AG09319 (cell line): Measurements from ENCODE around the gene FATE1.

ENCODE experiments used
- DNase-seq: peaks from one replicate; pipeline ENCODE4 v3.0.0-alpha.2; 2010; ENCODE audit warnings: low read depth; ENCODE audit errors: extremely low read depth
- CTCF ChIP-seq: IDR thresholded peaks from 2 replicates; pipeline ENCODE4 v1.5.1; 2011; ENCODE audit warnings: low read depth, mild to moderate bottlenecking, inconsistent platforms, low read length, moderate library complexity

The FATE1 gene

GRCh38 chrX:151699746-151700145, 16.1 kb upstream of the FATE1 start:
- TF ChIP-seq CTCF = no peak
- no peak for DNase-seq

- no peak for TF ChIP-seq CTCF
- no peak for DNase-seq
Observed at GRCh38 chrX:151700581-151700980, 15.3 kb upstream of the FATE1 start.

- TF ChIP-seq CTCF = no peak
- DNase-seq = no peak
Observed at GRCh38 chrX:151701071-151701470, 14.8 kb upstream of the FATE1 start.

- TF ChIP-seq CTCF = no peak
- DNase-seq = no peak
Observed at GRCh38 chrX:151701531-151701930, 14.3 kb upstream of the FATE1 start.

- DNase-seq = no peak
- TF ChIP-seq CTCF = no peak
Observed at GRCh38 chrX:151702026-151702714, 13.7 kb upstream of the FATE1 start.

GRCh38 chrX:151702741-151703340, 13.0 kb upstream of the FATE1 start:
- no peak for DNase-seq
- TF ChIP-seq CTCF = no peak

- DNase-seq = no peak
- TF ChIP-seq CTCF = no peak
Observed at GRCh38 chrX:151703487-151703886, 12.3 kb upstream of the FATE1 start.
